Effector memory CD8-positive, alpha-beta T cell (primary cell): ENCODE measurements around the gene PSG6.
"Not testable (repeated sequence)": the region's sequence is repeated elsewhere in the genome, so short reads cannot be mapped to it uniquely, and the experiment has no call there.

Source experiments
- ATAC-seq: fragments of 150-1000 bp; cut with Tn5 transposase; replicated peaks from 2 replicates; pipeline ENCODE4 v1.10.0; 2021; ENCODE audit warnings: mild to moderate bottlenecking, moderate library complexity
- DNase-seq, 3 experiments: peaks; one replicate each; pipeline ENCODE4 v3.0.0; 2021
- H3K27ac Mint-ChIP-seq, 2 donors: one replicate each; pipeline ENCODE4 v1.8.0; 2022; ENCODE audit warnings: mild to moderate bottlenecking in 2 of 2, mixed read lengths in 2 of 2, moderate library complexity in 2 of 2
- H3K27me3 Mint-ChIP-seq, 2 donors: one replicate each; pipeline ENCODE4 v1.8.0; 2022; ENCODE audit warnings: mixed read lengths in 2 of 2
- H3K36me3 Mint-ChIP-seq: one replicate; pipeline ENCODE4 v1.8.0; 2022; ENCODE audit warnings: mild to moderate bottlenecking, moderate library complexity, mixed read lengths; ENCODE audit not compliant: insufficient read depth
- H3K4me1 Mint-ChIP-seq, 2 donors: one replicate each; pipeline ENCODE4 v1.8.0; 2022; ENCODE audit warnings: low read depth in 2 of 2, mixed read lengths in 2 of 2
- H3K4me3 Mint-ChIP-seq, 2 donors: one replicate each; pipeline ENCODE4 v1.8.0; 2022; ENCODE audit warnings: mild to moderate bottlenecking in 2 of 2, mixed read lengths in 2 of 2, moderate library complexity in 2 of 2
- H3K9me3 Mint-ChIP-seq, 2 donors: one replicate each; pipeline ENCODE4 v1.8.0; 2022; ENCODE audit warnings: mixed read lengths in 2 of 2

Gene PSG6

DNA sequence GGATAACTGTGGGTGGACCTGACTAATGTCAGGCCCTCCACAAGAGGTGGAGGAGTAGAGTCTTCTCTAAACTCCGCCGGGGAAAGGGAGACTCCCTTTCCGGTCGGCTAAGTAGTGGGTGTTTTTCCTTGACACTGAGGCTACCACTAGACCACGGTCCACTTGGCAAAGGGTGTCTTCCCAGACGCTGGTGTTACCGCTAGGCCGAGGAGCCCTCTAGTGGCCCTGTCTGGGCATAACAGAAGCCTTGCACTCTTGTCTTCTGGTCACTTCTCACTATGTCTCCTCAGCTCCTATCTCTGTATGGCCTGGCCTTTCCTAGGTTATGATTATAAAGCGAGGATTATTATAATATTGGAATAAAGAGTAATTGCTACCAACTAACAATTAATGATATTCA, 5.4 kb upstream of the PSG6 start:
- not testable (repeated sequence) for H3K27ac Mint-ChIP-seq, H3K9me3 Mint-ChIP-seq, H3K4me3 Mint-ChIP-seq, H3K4me1 Mint-ChIP-seq, ATAC-seq, H3K36me3 Mint-ChIP-seq
- peak in 1 of 3 experiments; percentile 3 for DNase-seq
- peaks cover 32 to 61% of the 10 kb centered on the region in 2 donors for H3K27me3 Mint-ChIP-seq

DNA sequence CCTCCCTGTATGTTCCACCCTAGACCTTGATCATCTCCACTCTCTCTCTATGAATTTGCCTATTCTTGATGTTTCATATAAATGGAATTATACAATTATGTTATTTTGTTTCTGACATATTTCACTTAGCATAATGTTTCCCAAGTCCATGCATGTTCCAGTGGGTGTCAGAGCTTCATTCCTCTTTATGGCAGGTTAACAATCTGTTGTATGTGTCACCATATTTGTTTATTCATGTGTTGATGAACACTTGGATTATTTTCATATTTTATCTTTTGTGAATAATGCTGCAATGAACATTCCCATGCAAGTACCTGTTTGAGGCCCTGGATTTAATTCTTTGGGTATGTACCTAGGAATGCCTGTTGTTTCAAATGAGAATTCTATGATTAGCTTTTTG, 3.3 kb upstream of the PSG6 start:
- not testable (repeated sequence) for H3K4me3 Mint-ChIP-seq, H3K36me3 Mint-ChIP-seq, H3K27ac Mint-ChIP-seq, H3K4me1 Mint-ChIP-seq, ATAC-seq, DNase-seq, H3K9me3 Mint-ChIP-seq
- peaks cover 22 to 51% of the 10 kb centered on the region in 2 donors for H3K27me3 Mint-ChIP-seq

DNA sequence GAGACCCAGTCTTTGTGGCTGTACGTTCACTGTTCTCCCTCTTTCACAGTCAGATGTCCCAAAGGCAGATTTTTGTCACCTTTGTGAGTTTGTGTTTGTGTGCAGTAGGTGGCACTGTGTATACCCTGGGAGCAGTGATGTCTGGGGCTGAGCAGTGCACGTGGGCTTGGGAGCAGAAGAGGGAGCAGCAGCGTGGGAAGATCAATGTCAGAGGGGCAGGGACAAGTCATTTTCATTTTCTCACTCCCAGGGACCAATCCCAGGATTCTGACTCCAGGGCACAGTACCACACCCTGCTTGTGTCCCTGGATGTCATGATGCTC, 2.0 kb upstream of the PSG6 start:
- H3K27ac Mint-ChIP-seq, result no peak overlapping the region

DNA sequence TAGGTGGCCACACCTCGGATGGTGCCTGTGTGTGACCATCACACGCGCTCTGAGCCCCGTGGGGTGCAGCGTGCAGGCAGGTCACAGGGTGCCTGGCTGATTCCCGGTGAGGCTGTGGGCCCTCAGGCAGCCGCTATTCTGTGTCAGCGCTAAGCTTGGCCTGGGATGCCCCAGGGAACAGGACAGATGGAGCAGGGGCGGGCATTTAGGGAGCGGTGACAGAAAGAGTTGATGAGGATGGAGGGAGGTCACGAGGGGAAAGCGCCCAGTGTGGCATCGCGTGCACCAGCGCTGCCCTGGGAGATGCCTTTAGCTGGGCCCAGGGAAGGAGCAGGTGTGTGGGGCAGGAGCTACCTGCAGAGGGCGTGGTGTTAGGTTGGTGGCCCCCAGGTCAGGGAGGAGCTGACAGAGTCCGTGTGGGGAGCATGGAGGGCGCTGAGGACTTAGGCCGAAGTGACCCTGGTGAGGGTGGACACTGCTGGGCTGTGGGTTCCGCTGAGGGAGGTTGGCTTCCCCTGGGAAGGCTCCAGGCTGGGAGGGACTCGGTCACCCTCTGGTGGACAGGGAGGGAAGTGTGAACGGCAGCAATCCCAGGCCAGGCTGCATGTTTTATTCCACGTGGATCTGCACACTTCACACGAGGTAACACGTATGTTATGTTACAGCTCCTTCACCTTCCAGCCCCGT, 1.5 kb upstream of the PSG6 start:
- not testable (repeated sequence) for H3K4me1 Mint-ChIP-seq, H3K9me3 Mint-ChIP-seq, ATAC-seq, H3K4me3 Mint-ChIP-seq, H3K36me3 Mint-ChIP-seq, DNase-seq, H3K27ac Mint-ChIP-seq
- peaks cover 17 to 48% of the 10 kb centered on the region in 2 donors for H3K27me3 Mint-ChIP-seq

More for the DNA sequence above, 2.0 kb upstream of the PSG6 start:
- H3K9me3 Mint-ChIP-seq, result no peaks in the 10 kb centered on the region
- DNase-seq, result no peak
- peaks cover 17 to 48% of the 10 kb centered on the region in 2 donors for H3K27me3 Mint-ChIP-seq
- ATAC-seq, result no peak
- H3K4me3 Mint-ChIP-seq, result no peak overlapping the region
- H3K4me1 Mint-ChIP-seq, result no peaks in the 10 kb centered on the region
- H3K36me3 Mint-ChIP-seq, result no peaks in the 10 kb centered on the region

DNA sequence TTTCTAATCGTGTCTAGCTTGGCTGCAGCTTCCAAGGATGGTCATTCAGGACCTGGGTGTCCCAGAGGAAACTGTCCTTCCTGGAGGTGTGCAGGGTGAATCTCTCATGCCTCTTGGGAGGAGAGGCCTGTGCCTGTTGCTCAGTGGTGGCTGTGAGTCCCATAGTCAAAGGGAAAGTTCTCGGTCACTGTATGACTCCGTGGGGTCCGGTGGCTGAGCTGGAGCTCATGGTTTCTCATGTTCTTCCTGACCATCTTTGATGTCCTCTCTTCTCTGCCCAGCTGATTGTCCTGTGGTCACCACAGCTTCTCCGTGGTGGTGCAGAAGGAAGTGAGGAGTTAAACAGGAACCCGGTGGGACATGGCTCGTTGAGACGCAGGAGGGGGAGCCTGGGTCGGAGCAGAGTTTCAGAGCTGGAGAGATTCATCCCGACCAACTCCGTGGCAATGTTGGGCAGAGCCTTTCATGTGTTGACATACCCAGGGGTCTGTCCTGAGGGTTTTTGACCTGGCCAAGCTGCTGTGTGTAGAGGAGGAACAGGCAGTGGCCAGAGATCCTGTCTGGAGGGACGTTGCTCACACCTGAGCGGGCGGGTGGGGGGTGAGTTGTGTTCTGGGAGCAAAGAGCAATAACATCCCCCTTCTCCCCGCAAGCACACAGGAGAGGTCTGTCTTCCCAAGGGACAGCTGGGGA, 829 bp upstream of the PSG6 start:
- not testable (repeated sequence) for ATAC-seq, H3K4me1 Mint-ChIP-seq, H3K4me3 Mint-ChIP-seq, DNase-seq, H3K36me3 Mint-ChIP-seq, H3K27ac Mint-ChIP-seq, H3K9me3 Mint-ChIP-seq
- H3K27me3 Mint-ChIP-seq, result peaks cover 17 to 48% of the 10 kb centered on the region in 2 donors

DNA sequence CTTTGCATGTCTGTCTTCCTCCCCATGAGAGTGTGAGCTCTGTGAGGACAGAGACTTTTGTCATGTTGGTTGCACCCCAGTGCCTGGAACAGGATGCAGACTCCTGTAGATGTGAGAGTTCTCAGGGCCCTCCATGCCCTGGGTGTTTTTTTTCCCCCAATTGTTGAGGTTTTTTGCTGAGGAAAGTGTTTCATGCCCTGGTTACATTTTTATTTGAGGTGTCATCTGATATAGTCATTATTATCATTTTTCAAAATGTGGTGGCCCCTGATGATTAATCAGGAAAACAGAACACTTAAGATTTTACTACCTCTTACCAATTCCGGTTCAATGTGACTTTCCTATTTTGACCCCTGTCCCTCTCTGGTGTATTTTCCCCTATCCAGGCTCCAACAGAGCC, 763 bp downstream of the PSG6 start:
- not testable (repeated sequence) for H3K36me3 Mint-ChIP-seq, ATAC-seq, H3K27ac Mint-ChIP-seq, H3K9me3 Mint-ChIP-seq, DNase-seq, H3K4me3 Mint-ChIP-seq, H3K4me1 Mint-ChIP-seq
- peaks cover 13 to 35% of the 10 kb centered on the region in 2 donors for H3K27me3 Mint-ChIP-seq

DNA sequence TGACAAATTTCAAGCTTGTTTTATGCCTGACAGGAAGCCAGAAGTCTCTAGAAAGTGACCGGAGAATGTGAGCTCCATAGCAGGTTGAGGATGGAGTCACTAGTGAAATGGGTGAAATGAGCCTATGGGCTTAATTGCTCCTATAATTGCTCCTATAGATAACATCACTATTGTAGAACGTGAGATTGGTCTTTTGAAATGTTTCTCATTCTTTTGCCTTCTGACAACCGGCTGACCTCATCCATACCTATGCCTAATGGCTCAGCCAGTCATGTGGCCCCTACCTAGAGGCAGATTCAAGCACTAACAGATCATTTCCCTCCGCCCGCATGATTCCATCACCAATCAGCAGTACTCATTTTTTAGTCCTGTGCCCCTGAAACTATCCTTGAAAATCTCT, 4.2 kb downstream of the PSG6 start:
- H3K36me3 Mint-ChIP-seq, H3K4me1 Mint-ChIP-seq, H3K9me3 Mint-ChIP-seq, ATAC-seq, H3K4me3 Mint-ChIP-seq, H3K27ac Mint-ChIP-seq, DNase-seq: not testable (repeated sequence)
- peaks cover 13 to 35% of the 10 kb centered on the region in 2 donors for H3K27me3 Mint-ChIP-seq

DNA sequence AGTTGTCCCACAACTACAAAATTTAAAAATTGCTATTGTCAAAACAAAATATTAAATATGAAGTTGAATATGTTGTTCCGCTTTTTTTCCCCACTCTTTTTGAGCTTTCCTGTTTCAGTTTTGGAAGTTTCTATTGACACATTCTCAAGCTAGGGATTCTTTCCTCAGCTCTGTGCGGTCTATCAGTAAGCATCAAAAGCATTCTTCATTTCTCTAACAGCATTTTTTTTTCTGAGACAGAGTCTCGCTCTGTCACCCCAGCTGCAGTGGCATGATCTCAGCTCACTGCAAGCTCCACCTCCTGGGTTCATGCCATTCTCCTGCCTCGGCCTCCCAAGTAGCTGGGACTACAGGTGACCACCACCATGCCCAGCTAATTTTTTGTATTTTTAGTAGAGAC, 4.8 kb downstream of the PSG6 start:
- not testable (repeated sequence) for H3K4me3 Mint-ChIP-seq, DNase-seq, H3K27ac Mint-ChIP-seq, H3K4me1 Mint-ChIP-seq, H3K9me3 Mint-ChIP-seq, ATAC-seq, H3K36me3 Mint-ChIP-seq
- peaks cover 9 to 35% of the 10 kb centered on the region in 2 donors for H3K27me3 Mint-ChIP-seq

DNA sequence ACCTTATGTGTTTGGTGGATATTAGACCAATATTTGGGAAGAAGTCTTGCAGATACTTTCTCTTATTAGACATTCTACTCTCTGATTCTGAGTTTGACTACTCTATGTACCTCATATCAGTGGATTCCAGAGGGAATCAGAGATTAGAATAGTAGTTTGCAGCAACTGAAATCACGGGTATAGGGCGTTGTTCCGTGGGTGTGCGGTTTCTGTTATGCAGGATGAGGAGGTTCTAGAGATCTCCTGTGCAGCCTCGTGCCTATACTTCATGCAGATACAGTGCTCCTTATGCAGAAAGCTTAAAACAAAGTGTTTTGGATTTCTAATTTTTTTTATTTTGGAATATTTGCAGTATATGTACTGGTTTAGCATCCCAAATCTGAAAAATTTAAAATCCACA, 6.0 kb downstream of the PSG6 start:
- not testable (repeated sequence) for H3K4me3 Mint-ChIP-seq, H3K27ac Mint-ChIP-seq, H3K4me1 Mint-ChIP-seq, H3K9me3 Mint-ChIP-seq, ATAC-seq, H3K36me3 Mint-ChIP-seq, DNase-seq
- H3K27me3 Mint-ChIP-seq, result peaks cover 14 to 42% of the 10 kb centered on the region in 2 donors

DNA sequence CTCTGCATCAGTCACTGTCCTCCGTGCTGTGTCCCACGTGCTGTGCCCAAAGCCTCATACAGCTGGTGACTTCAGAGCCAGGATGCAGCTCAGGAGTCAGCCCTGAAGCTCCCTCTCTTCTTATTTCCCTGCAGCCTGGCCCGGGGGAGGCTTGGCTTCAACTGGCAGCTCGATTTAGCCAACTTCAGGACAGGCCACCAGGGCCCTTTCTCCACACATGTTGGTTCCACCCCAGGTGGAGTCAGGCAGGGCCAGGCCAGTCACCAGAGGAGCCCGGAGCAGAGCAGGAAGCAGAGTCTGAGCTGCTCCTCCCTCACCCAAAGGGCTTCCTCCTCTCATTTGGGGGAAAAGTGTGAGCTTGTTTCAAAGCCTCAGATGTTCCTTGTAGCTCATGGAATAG, 11.5 kb downstream of the PSG6 start:
- not testable (repeated sequence) for H3K9me3 Mint-ChIP-seq, ATAC-seq, DNase-seq, H3K4me3 Mint-ChIP-seq, H3K4me1 Mint-ChIP-seq, H3K27ac Mint-ChIP-seq, H3K36me3 Mint-ChIP-seq
- H3K27me3 Mint-ChIP-seq, result peaks cover 19 to 59% of the 10 kb centered on the region in 2 donors

DNA sequence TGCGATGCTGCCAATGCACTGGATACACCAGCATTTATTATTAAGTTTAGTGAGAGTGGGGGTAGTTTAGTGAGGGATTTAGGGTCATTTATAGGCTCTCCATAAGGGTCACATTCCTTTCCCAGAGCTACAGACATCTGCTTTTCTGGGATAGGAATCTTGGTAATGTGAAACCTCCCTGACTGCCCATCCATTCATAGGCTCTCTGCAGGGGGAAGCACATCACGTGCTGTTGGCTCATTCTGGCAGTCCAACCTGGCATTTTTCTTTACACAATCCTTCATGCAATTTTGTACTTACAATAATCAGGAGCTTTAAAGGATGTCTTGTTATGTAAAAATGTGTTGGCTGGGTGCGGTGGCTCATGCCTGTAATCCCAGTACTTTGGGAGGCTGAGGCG, 17.1 kb downstream of the PSG6 start:
- not testable (repeated sequence) for ATAC-seq, H3K36me3 Mint-ChIP-seq, H3K27ac Mint-ChIP-seq, DNase-seq, H3K9me3 Mint-ChIP-seq, H3K4me1 Mint-ChIP-seq, H3K4me3 Mint-ChIP-seq
- peaks cover 27 to 66% of the 10 kb centered on the region in 2 donors for H3K27me3 Mint-ChIP-seq

DNA sequence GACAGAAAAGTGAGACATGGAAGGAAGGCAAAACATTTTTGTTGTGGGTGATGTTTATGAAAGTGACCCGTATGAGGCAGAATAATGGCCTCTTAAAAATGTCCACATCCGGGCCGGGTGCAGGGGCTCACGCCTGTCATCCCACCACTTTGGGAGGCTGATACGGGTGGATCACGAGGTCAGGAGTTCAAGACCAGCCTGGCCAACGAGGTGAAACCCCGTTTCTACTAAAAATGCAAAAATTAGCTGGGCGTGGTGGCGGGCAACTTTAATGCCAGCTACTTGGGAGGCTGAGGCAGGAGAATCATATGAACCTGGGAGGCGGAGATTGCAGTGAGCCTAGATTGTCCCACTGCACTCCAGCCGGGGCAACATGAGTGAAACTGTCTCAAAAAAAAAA, 18.0 kb downstream of the PSG6 start:
- peaks cover 27 to 63% of the 10 kb centered on the region in 2 donors for H3K27me3 Mint-ChIP-seq
- H3K9me3 Mint-ChIP-seq, H3K4me1 Mint-ChIP-seq, ATAC-seq, H3K27ac Mint-ChIP-seq, H3K4me3 Mint-ChIP-seq, H3K36me3 Mint-ChIP-seq, DNase-seq: not testable (repeated sequence)

DNA sequence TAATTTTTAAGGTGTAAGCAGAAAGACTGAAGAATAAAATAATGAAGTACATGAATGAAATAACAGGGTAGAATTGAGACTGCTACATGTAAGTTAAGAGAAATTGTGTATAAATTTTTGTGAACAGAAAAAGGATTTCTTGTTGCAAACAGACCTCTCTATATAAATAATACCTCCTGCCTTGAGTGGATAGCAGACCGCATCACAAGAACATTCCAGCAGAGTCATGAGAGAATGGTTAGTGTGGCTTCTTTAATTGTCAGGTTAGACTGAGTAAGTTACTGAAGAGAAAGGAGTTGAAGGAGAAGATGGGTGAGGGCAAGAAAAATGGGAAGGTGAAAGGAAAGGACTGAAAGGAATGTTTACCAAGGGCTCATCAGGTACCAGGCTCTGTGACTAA, 18.6 kb downstream of the PSG6 start:
- not testable (repeated sequence) for H3K9me3 Mint-ChIP-seq, DNase-seq, H3K27ac Mint-ChIP-seq, H3K36me3 Mint-ChIP-seq, H3K4me1 Mint-ChIP-seq, ATAC-seq, H3K4me3 Mint-ChIP-seq
- peaks cover 27 to 60% of the 10 kb centered on the region in 2 donors for H3K27me3 Mint-ChIP-seq

DNA sequence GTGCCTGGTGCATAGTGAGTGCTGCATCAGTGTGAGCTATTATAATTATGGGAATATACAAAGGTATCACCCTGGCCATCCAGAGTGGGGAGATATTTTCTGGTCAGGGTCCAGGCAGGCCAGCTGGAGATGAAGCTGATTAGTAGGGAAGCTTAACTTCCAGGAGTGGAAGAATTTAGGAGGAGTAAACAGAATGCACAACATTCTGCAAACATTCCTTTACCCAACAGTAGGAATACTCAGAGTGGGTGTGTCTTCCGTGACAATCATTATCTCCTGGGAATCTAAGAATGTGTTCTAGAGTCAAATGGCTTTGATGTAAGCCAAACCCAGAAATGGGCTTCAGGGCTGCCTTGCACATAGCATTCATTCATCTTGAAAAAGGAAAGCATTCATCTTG, 19.0 kb downstream of the PSG6 start:
- H3K4me3 Mint-ChIP-seq, H3K4me1 Mint-ChIP-seq, DNase-seq, ATAC-seq, H3K36me3 Mint-ChIP-seq, H3K27ac Mint-ChIP-seq, H3K9me3 Mint-ChIP-seq: not testable (repeated sequence)
- peaks cover 27 to 60% of the 10 kb centered on the region in 2 donors for H3K27me3 Mint-ChIP-seq
